AG04449 (cell line): ENCODE results near the gene HAS3.
"Not testable (repeated sequence)": the region's sequence is repeated elsewhere in the genome, so short reads cannot be mapped to it uniquely, and the experiment has no call there.

Source experiments
- CTCF ChIA-PET: fragments of 350-600 bp; formaldehyde crosslinking; extraction: SDS; loops from one replicate; lab custom pipeline; 2021; ENCODE audit warnings: antibody characterized with exemption; lab: Yijun Ruan, JAX
- POLR2A ChIA-PET: fragments of 400-600, 350-600 bp; formaldehyde crosslinking; extraction: SDS; loops from one replicate; lab custom pipeline; 2020; ENCODE audit warnings: antibody characterized with exemption, inconsistent platforms; lab: Yijun Ruan, JAX
- DNase-seq: peaks from one replicate; pipeline ENCODE4 v3.0.0-alpha.2; 2010; ENCODE audit warnings: low read depth, low spot score
- H3K4me3 ChIP-seq: 2 replicates; pipeline ENCODE4 v1.5.1; 2011; ENCODE audit warnings: low read depth, mild to moderate bottlenecking, control low read depth, low read length
- CTCF ChIP-seq: IDR thresholded peaks from one replicate; pipeline ENCODE4 v1.5.1; 2011; ENCODE audit warnings: mild to moderate bottlenecking, moderate library complexity, low read length, control low read depth, inconsistent platforms; ENCODE audit not compliant: insufficient read depth; ENCODE audit errors: missing control alignments

HAS3 gene

GRCh38 chr16:69126221-69126620 lies 20.8 kb downstream of the HAS3 start:
- CTCF ChIA-PET = interaction anchor here (1.2 to 16.2 kb wide), 8 partner anchors 14 to 598 kb away, joined by 3 to 303 read pairs (median 40); partner anchors contain the start of gene TANGO6
- no peak for DNase-seq
- no peak overlapping the region for H3K4me3 ChIP-seq
- POLR2A ChIA-PET = no interaction called here
- TF ChIP-seq CTCF = no peak

GRCh38 chr16:69126801-69127200 lies 21.3 kb downstream of the HAS3 start:
- POLR2A ChIA-PET, DNase-seq, H3K4me3 ChIP-seq: not testable (repeated sequence)
- CTCF ChIA-PET = interaction anchor here (1.9 to 10.9 kb wide), 4 partner anchors 25 to 598 kb away, joined by 4 to 193 read pairs (median 28); no protein-coding TSS in a partner anchor

- DNase-seq = no peak
- TF ChIP-seq CTCF = no peak
- CTCF ChIA-PET = interaction anchor here (1.0 to 10.9 kb wide), 8 partner anchors 11 to 618 kb away, joined by 3 to 193 read pairs (median 4); no protein-coding TSS in a partner anchor
- POLR2A ChIA-PET = interaction anchor here (0.7 kb wide), 1 partner anchor 13 kb away, joined by 4 read pairs; no protein-coding TSS in a partner anchor
- no peak overlapping the region for H3K4me3 ChIP-seq
These were observed 22.6 kb downstream of the HAS3 start for GRCh38 chr16:69127966-69128510.

- ChIA-PET CTCF (interaction anchor here (0.7 to 10.9 kb wide), 9 partner anchors 9 to 602 kb away, joined by 3 to 193 read pairs (median 6); no protein-coding TSS in a partner anchor), POLR2A (no interaction called here)
- DNase-seq = no peak
- TF ChIP-seq CTCF = no peak
- peak overlapping the region; percentile 99 for H3K4me3 ChIP-seq
These were observed 25.0 kb downstream of the HAS3 start for GRCh38 chr16:69130461-69130860.

- TF ChIP-seq CTCF = no peak
- no peak for DNase-seq
- ChIA-PET CTCF (interaction anchor here (2.3 to 4.5 kb wide), 2 partner anchors 20 to 284 kb away, joined by 14 to 34 read pairs; no protein-coding TSS in a partner anchor), POLR2A (interaction anchor here (0.6 kb wide), 1 partner anchor 20 kb away, joined by 3 read pairs; no protein-coding TSS in a partner anchor)
- H3K4me3 ChIP-seq = peak overlapping the region; percentile 99
These were observed 25.9 kb downstream of the HAS3 start for GRCh38 chr16:69131167-69131838.

- CTCF ChIA-PET = interaction anchor here (1.6 to 4.5 kb wide), 2 partner anchors 19 to 284 kb away, joined by 8 to 34 read pairs; no protein-coding TSS in a partner anchor
- H3K4me3 ChIP-seq = peak overlapping the region; percentile 99
- DNase-seq = peak; percentile 10
- POLR2A ChIA-PET = interaction anchor here (0.6 to 1.0 kb wide), 2 partner anchors 21 to 198 kb away, joined by 3 to 5 read pairs; partner anchors contain the start of gene PDF
- no peak for TF ChIP-seq CTCF
These were observed 26.5 kb downstream of the HAS3 start for GRCh38 chr16:69131839-69132423.
